AG10803 (cell line): Measurements from ENCODE around the gene MFAP3L.
A peak's percentile ranks its signal among the peaks of the same experiment; 100 is the strongest.

Source experiments
- DNase-seq: peaks from one replicate; pipeline ENCODE4 v3.0.0; 2010; ENCODE audit warnings: low read depth
- H3K4me3 ChIP-seq: 2 replicates; pipeline ENCODE4 v1.5.1; 2011; ENCODE audit warnings: mild to moderate bottlenecking, low read length, control low read depth
- CTCF ChIP-seq: conservative IDR thresholded peaks from 2 replicates; pipeline ENCODE4 v1.5.1; 2011; ENCODE audit warnings: mild to moderate bottlenecking, low read length, control low read depth, inconsistent platforms

MFAP3L gene

GRCh38 chr4:169941141-169941540 lies 85.1 kb downstream of the MFAP3L start:
- DNase-seq: no peak
- no peak overlapping the region for H3K4me3 ChIP-seq
- no peak for TF ChIP-seq CTCF

GRCh38 chr4:169940460-169940859 lies 85.7 kb downstream of the MFAP3L start:
- DNase-seq: no peak
- no peak overlapping the region for H3K4me3 ChIP-seq
- TF ChIP-seq CTCF: 0 out of 2 replicates have a peak, but pooled peaks have one; percentile 5
